ENCODE results near the gene TMEM255B. TPM values are rescaled to one million over a fixed set of nuclear protein-coding genes. Genes with fewer than 3 reads are reported as not detected.

TMEM255B gene
- total and polyA plus RNA-seq, 2 of the 4 experiments (the other 2 are of a cell fraction), result 0.36 to 0.94 TPM

DNA sequence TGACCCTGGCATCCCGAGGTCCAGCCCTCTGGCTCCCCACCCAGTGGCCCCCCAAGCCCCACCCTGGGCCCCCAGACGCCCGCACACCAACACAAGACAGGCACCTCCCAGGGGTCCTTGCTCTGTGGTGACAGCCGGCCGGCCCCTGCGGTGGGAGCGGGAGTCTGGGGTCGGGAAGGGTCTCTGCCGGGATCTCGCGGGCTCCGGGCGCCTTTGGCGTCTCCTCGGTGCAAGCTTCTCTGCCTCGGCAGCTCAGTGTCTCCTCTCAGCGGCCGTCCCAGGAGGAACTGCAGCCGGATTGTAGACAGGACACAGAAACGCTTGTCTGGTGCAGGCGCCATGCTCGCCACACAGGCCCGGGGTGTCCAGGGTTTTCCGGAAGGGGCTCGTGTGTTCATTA lies 43.7 kb downstream of the TMEM255B start:
- H3K27ac ChIP-seq (ENCODE audit: insufficient read depth, low read length), result no peak overlapping the region

More for the DNA sequence above, 43.7 kb downstream of the TMEM255B start:
- Histone ChIP-seq H3K36me3 (ENCODE audit: control insufficient read depth, insufficient read depth, low read length) (no peaks in the 10 kb centered on the region), H4K8ac (ENCODE audit: low read depth in 2 of 2, low read length in 2 of 2) (no peak overlapping the region), H3K9me3 (ENCODE audit: control insufficient read depth, insufficient read depth, low read length) (peaks cover under 1% of the 10 kb centered on the region), H2BK120ac (ENCODE audit: low read depth, low read length) (no peak overlapping the region), H3K4ac (ENCODE audit: low read depth, low read length) (no peak overlapping the region), H4K20me1 (ENCODE audit: insufficient read depth, low read length) (no peaks in the 10 kb centered on the region), H4K5ac (ENCODE audit: low read depth, low read length) (no peak overlapping the region), H3K56ac (ENCODE audit: extremely low read depth, insufficient read depth, low read length) (no peak overlapping the region), H4K91ac (ENCODE audit: insufficient read depth, low read depth, low read length) (no peak overlapping the region), H3K9me1 (ENCODE audit: insufficient read depth, low read length) (peaks cover 4% of the 10 kb centered on the region; the same call in 1 of the 2 replicates), H3K4me1 (ENCODE audit: control insufficient read depth, insufficient read depth, low read length) (peaks cover 6% of the 10 kb centered on the region), H3K23ac (ENCODE audit: low read depth, low read length) (no peak overlapping the region), H3K4me3 (ENCODE audit: insufficient read depth, low read depth, low read length) (no peak overlapping the region), H3K14ac (replicated peaks; ENCODE audit: low read depth, low read length) (no peak overlapping the region), H2AFZ (replicated peaks; ENCODE audit: low read length, poor library complexity) (peak overlapping the region; percentile 95), H3K9ac (ENCODE audit: low read depth, low read length) (no peak overlapping the region), H3K79me1 (ENCODE audit: low read depth in 1 of 2, low read length in 2 of 2) (no peaks in the 10 kb centered on the region), H3K18ac (ENCODE audit: low read depth, low read length) (no peak overlapping the region), H2BK20ac (ENCODE audit: low read depth, low read length) (no peak overlapping the region), H3K27me3 (ENCODE audit: control insufficient read depth, insufficient read depth, low read length) (no peaks in the 10 kb centered on the region), H2AK5ac (ENCODE audit: low read depth, low read length) (no peak overlapping the region), H2BK5ac (ENCODE audit: low read depth, low read length, poor library complexity, severe bottlenecking) (no peak overlapping the region), H2AK9ac (replicated peaks; ENCODE audit: low read depth, low read length, poor library complexity) (no peak overlapping the region), H2BK15ac (ENCODE audit: low read depth, low read length) (no peak overlapping the region), H3K4me2 (ENCODE audit: low read depth, low read length) (no peak overlapping the region)
- BruUV-seq (replicated peaks), result no TSS peak
- no peak for TF ChIP-seq MAZ (IDR thresholded peaks at IDR 0.05; ENCODE audit: borderline replicate concordance, low read depth, low read length)
- TF ChIP-seq, protein P1, sequence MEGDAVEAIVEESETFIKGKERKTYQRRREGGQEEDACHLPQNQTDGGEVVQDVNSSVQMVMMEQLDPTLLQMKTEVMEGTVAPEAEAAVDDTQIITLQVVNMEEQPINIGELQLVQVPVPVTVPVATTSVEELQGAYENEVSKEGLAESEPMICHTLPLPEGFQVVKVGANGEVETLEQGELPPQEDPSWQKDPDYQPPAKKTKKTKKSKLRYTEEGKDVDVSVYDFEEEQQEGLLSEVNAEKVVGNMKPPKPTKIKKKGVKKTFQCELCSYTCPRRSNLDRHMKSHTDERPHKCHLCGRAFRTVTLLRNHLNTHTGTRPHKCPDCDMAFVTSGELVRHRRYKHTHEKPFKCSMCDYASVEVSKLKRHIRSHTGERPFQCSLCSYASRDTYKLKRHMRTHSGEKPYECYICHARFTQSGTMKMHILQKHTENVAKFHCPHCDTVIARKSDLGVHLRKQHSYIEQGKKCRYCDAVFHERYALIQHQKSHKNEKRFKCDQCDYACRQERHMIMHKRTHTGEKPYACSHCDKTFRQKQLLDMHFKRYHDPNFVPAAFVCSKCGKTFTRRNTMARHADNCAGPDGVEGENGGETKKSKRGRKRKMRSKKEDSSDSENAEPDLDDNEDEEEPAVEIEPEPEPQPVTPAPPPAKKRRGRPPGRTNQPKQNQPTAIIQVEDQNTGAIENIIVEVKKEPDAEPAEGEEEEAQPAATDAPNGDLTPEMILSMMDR (conservative IDR thresholded peaks at IDR 0.05; ENCODE audit: low read depth, low read length), result 0 out of 2 replicates have a peak, but pooled peaks have one; percentile 2
- intact Hi-C loops (cut with micrococcal nuclease) (no loop called here), dilution Hi-C loops (cut with HindIII; ENCODE audit: low sequenced_read_pairs, unreplicated experiment) (no loop called here), in situ Hi-C loops (cut with MboI; ENCODE audit: low sequenced_read_pairs) (no loop called here)
- DNase-seq (no peak), ATAC-seq (ENCODE audit: low read depth) (no peak)
- ChIA-PET POLR2A (ENCODE audit: unreplicated experiment) (no interaction called here), CTCF (interaction anchor here (1.2 kb wide), 1 partner anchor 11 kb away, joined by 4 read pairs; no protein-coding TSS in a partner anchor)
- 48% methylated on average over 13 of the region's 25 CpGs; no CpG with 5 or more reads in 1 of the 2 experiments for WGBS, 2 experiments (ENCODE audit: extremely low coverage in 2 of 2, insufficient read length in 1 of 2)

Measured in IMR-90 (cell line).